H9 (cell line): ENCODE results near the gene BRD1. TPM values are rescaled to one million over a fixed set of nuclear protein-coding genes. Genes with fewer than 3 reads are reported as not detected.
A peak's percentile ranks its signal among the peaks of the same experiment; 100 is the strongest.

ENCODE experiments used
- DNase-seq: peaks from one replicate; pipeline ENCODE4 v3.0.0-alpha.2; 2017
- H2AFZ ChIP-seq: one replicate; pipeline ENCODE4 v1.6.1; 2013; ENCODE audit warnings: mild to moderate bottlenecking, low read length, control low read depth, moderate library complexity
- H2AK5ac ChIP-seq: 2 replicates; pipeline ENCODE4 v1.6.1; 2013; ENCODE audit warnings: low read length, control low read depth, mixed read lengths; ENCODE audit not compliant: insufficient read length
- H2BK120ac ChIP-seq: one replicate; pipeline ENCODE4 v1.6.1; 2013; ENCODE audit warnings: low read depth, mild to moderate bottlenecking, low read length, control low read depth, inconsistent platforms; ENCODE audit not compliant: poor library complexity, severe bottlenecking
- H2BK12ac ChIP-seq: 2 replicates; pipeline ENCODE4 v1.6.1; 2013; ENCODE audit warnings: low read length, control low read depth, mixed read lengths, low read depth; ENCODE audit not compliant: insufficient read length
- H2BK15ac ChIP-seq: 2 replicates; pipeline ENCODE4 v1.6.1; 2013; ENCODE audit warnings: low read depth, low read length, control low read depth
- H2BK20ac ChIP-seq: one replicate; pipeline ENCODE4 v1.6.1; 2013; ENCODE audit warnings: low read depth, mild to moderate bottlenecking, low read length, control low read depth, inconsistent platforms; ENCODE audit not compliant: poor library complexity, severe bottlenecking
- H2BK5ac ChIP-seq: 2 replicates; pipeline ENCODE4 v1.6.1; 2013; ENCODE audit warnings: low read length, control low read depth, mixed read lengths; ENCODE audit not compliant: insufficient read length
- H3K14ac ChIP-seq: 2 replicates; pipeline ENCODE4 v1.6.1; 2013; ENCODE audit warnings: low read length, control low read depth; ENCODE audit not compliant: insufficient read depth
- H3K18ac ChIP-seq: 2 replicates; pipeline ENCODE4 v1.6.1; 2013; ENCODE audit warnings: low read depth, mild to moderate bottlenecking, mixed read lengths, low read length, control low read depth; ENCODE audit not compliant: insufficient read length
- H3K23ac ChIP-seq: 2 replicates; pipeline ENCODE4 v1.6.1; 2013; ENCODE audit warnings: low read length, control low read depth, mixed read lengths, low read depth; ENCODE audit not compliant: insufficient read length
- H3K23me2 ChIP-seq: 2 replicates; pipeline ENCODE4 v1.6.1; 2013; ENCODE audit warnings: low read depth, mild to moderate bottlenecking, mixed read lengths, low read length, control low read depth; ENCODE audit not compliant: insufficient read length, poor library complexity, severe bottlenecking
- H3K27ac ChIP-seq: 2 replicates; pipeline ENCODE4 v1.5.1; 2013; ENCODE audit warnings: low read length, control low read depth, mixed read lengths, low read depth; ENCODE audit not compliant: insufficient read length
- H3K27me3 ChIP-seq: 2 replicates; pipeline ENCODE4 v1.6.1; 2013; ENCODE audit warnings: low read length, control low read depth, inconsistent platforms; ENCODE audit not compliant: insufficient read depth
- H3K4ac ChIP-seq: 2 replicates; pipeline ENCODE4 v1.6.1; 2013; ENCODE audit warnings: low read depth, mild to moderate bottlenecking, control low read depth, inconsistent platforms, low read length, moderate library complexity
- H3K4me1 ChIP-seq: 2 replicates; pipeline ENCODE4 v1.6.1; 2013; ENCODE audit warnings: low read length, control low read depth, inconsistent platforms; ENCODE audit not compliant: insufficient read depth
- H3K4me2 ChIP-seq: 2 replicates; pipeline ENCODE4 v1.6.1; 2013; ENCODE audit warnings: low read length, control low read depth, mixed read lengths; ENCODE audit not compliant: insufficient read length, insufficient read depth
- H3K56ac ChIP-seq: 2 replicates; pipeline ENCODE4 v1.6.1; 2013; ENCODE audit warnings: low read depth, mild to moderate bottlenecking, mixed read lengths, low read length, control low read depth; ENCODE audit not compliant: insufficient read length
- H3K79me1 ChIP-seq: 2 replicates; pipeline ENCODE4 v1.6.1; 2013; ENCODE audit warnings: low read depth, mild to moderate bottlenecking, moderate library complexity, low read length, control low read depth, inconsistent platforms; ENCODE audit not compliant: insufficient read depth, poor library complexity, severe bottlenecking
- H3K79me2 ChIP-seq: 2 replicates; pipeline ENCODE4 v1.6.1; 2013; ENCODE audit warnings: low read length, control low read depth, inconsistent platforms; ENCODE audit not compliant: insufficient read depth
- H3K9ac ChIP-seq: 2 replicates; pipeline ENCODE4 v1.6.1; 2013; ENCODE audit warnings: low read length, control low read depth, mixed read lengths; ENCODE audit not compliant: insufficient read length; ENCODE audit errors: extremely low read depth
- H3K9me3 ChIP-seq: one replicate; pipeline ENCODE4 v1.6.1; 2013; ENCODE audit warnings: low read depth, low read length, inconsistent platforms; ENCODE audit not compliant: control insufficient read depth
- H3T11ph ChIP-seq: one replicate; pipeline ENCODE4 v1.6.1; 2013; ENCODE audit warnings: mild to moderate bottlenecking, low read length, control low read depth, inconsistent platforms
- H4K20me1 ChIP-seq: one replicate; pipeline ENCODE4 v1.6.1; 2013; ENCODE audit not compliant: control insufficient read depth, insufficient read length, insufficient read depth
- H4K5ac ChIP-seq: 2 replicates; pipeline ENCODE4 v1.6.1; 2013; ENCODE audit warnings: low read depth, mild to moderate bottlenecking, mixed read lengths, low read length, control low read depth; ENCODE audit not compliant: insufficient read length
- H4K8ac ChIP-seq: replicated peaks from 2 replicates; pipeline ENCODE4 v1.6.1; 2013; ENCODE audit warnings: low read length, control low read depth, mixed read lengths, low read depth; ENCODE audit not compliant: insufficient read length
- H4K91ac ChIP-seq: 2 replicates; pipeline ENCODE4 v1.6.1; 2013; ENCODE audit warnings: low read depth, mild to moderate bottlenecking, moderate library complexity, mixed read lengths, low read length, control low read depth; ENCODE audit not compliant: insufficient read length
- H3K27ac Mint-ChIP-seq, 3 experiments: 2 replicates in 2 of 3; 3 replicates in 1 of 3; pipeline ENCODE4 v1.8.0; 2020 to 2021; ENCODE audit warnings: mixed read lengths in 3 of 3, mild to moderate bottlenecking in 1 of 3, moderate library complexity in 1 of 3
- H3K27me3 Mint-ChIP-seq: 2 replicates; pipeline ENCODE4 v1.8.0; 2021; ENCODE audit warnings: low read depth, mild to moderate bottlenecking, moderate library complexity, mixed read lengths
- H3K36me3 Mint-ChIP-seq, 3 experiments: 2 replicates in 2 of 3; 3 replicates in 1 of 3; pipeline ENCODE4 v1.8.0; 2020 to 2021; ENCODE audit warnings: low read depth in 3 of 3, mixed read lengths in 3 of 3; ENCODE audit not compliant: insufficient read depth in 1 of 3
- H3K4me1 Mint-ChIP-seq, 2 experiments: 2 replicates each; pipeline ENCODE4 v1.8.0; 2020; ENCODE audit warnings: mixed read lengths in 2 of 2
- H3K4me3 Mint-ChIP-seq, 2 experiments: 2 replicates in 1 of 2; 3 replicates in 1 of 2; pipeline ENCODE4 v1.8.0; 2020 to 2021; ENCODE audit warnings: mild to moderate bottlenecking in 2 of 2, mixed read lengths in 2 of 2, moderate library complexity in 1 of 2
- H3K9me3 Mint-ChIP-seq, 2 experiments: 2 replicates in 1 of 2; 3 replicates in 1 of 2; pipeline ENCODE4 v1.8.0; 2020; ENCODE audit warnings: mild to moderate bottlenecking in 2 of 2, mixed read lengths in 2 of 2, moderate library complexity in 1 of 2
- CTCF ChIP-seq: fragments of 200-600 bp; sonication (generic); conservative IDR thresholded peaks from 3 replicates; pipeline ENCODE4 v1.8.0; 2021; ENCODE audit warnings: antibody characterized with exemption, mild to moderate bottlenecking
- WGBS: extraction: QIAGEN DNeasy Blood & Tissue Kit; methylation state at CpG from one replicate; pipeline ENCODE4 v1.1.7; 2013; ENCODE audit warnings: missing lambda C conversion rate, low lambda C conversion rate, mixed read lengths; ENCODE audit not compliant: insufficient read length; ENCODE audit errors: extremely low coverage; 5-methylcytosine and 5-hydroxymethylcytosine counted together
- total RNA-seq: library from RNA; stranded (reverse); gene quantifications from 2 replicates; pipeline ENCODE4 v1.2.1, GENCODE V29; 2021

BRD1 gene
- total RNA-seq, 1 experiment from 2014 or later: 51.3 TPM

GRCh38 chr22:49768951-49769690, 58.6 kb downstream of the BRD1 start:
- no peak overlapping the region for H4K5ac ChIP-seq
- TF ChIP-seq CTCF: no peak
- no peaks in the 10 kb centered on the region for H3K9me3 ChIP-seq
- H3K18ac ChIP-seq: no peak overlapping the region
- no peak overlapping the region for H2BK120ac ChIP-seq
- Mint-ChIP-seq H3K27me3 (no peaks in the 10 kb centered on the region), H3K4me3 (no peak overlapping the region), H3K36me3 (peaks cover 16 to 21% (median 21%) of the 10 kb centered on the region in 3 experiments), H3K27ac (peak overlapping the region in 1 of 3 experiments; percentile 75; a peak in 1 of 7 replicates), H3K9me3 (peaks cover 10 to 12% of the 10 kb centered on the region in 2 experiments), H3K4me1 (peaks cover 8 to 9% of the 10 kb centered on the region in 2 experiments)
- H3K4me1 ChIP-seq: no peaks in the 10 kb centered on the region
- H2AK5ac ChIP-seq: no peak overlapping the region
- H3K23me2 ChIP-seq: no peaks in the 10 kb centered on the region
- H3K23ac ChIP-seq: no peak overlapping the region
- H2BK12ac ChIP-seq: no peak overlapping the region
- no peaks in the 10 kb centered on the region for H4K20me1 ChIP-seq
- H2BK15ac ChIP-seq: no peak overlapping the region
- H4K91ac ChIP-seq: no peak overlapping the region
- H3K27ac ChIP-seq: no peak overlapping the region
- no peak overlapping the region for H3K4me2 ChIP-seq
- no peak overlapping the region for H2BK20ac ChIP-seq
- no peak overlapping the region for H3K56ac ChIP-seq
- DNase-seq: no peak
- H3K79me2 ChIP-seq: no peaks in the 10 kb centered on the region
- H3T11ph ChIP-seq: no peak overlapping the region
- WGBS: no CpG with 5 or more reads among the region's 24 CpGs
- H4K8ac ChIP-seq: no peak overlapping the region
- H3K14ac ChIP-seq: no peak overlapping the region
- H3K4ac ChIP-seq: no peak overlapping the region
- no peak overlapping the region for H2AFZ ChIP-seq
- no peak overlapping the region for H3K9ac ChIP-seq
- no peaks in the 10 kb centered on the region for H3K27me3 ChIP-seq
- no peaks in the 10 kb centered on the region for H3K79me1 ChIP-seq
- no peak overlapping the region for H2BK5ac ChIP-seq
